HepG2 (cell line): ENCODE data around the gene DLG1. TPM values are rescaled to one million over a fixed set of nuclear protein-coding genes. Genes with fewer than 3 reads are reported as not detected.

Experiments used
- CBFB ChIP-seq: sonication (generic); formaldehyde crosslinking; IDR thresholded peaks from 2 replicates; pipeline ENCODE4 v1.4.0; 2020; ENCODE audit warnings: missing genetic modification reagents
- GABPA ChIP-seq, 2 experiments: IDR thresholded peaks; 2 replicates each; pipeline ENCODE4 v1.6.1; 2011 to 2016; ENCODE audit warnings: low read depth in 2 of 2, low read length in 1 of 2, missing biosample characterization in 1 of 2, missing genetic modification characterization in 1 of 2
- HBP1 ChIP-seq: IDR thresholded peaks from 2 replicates; pipeline ENCODE4 v1.6.1; 2016; ENCODE audit warnings: low read depth, control low read depth
- LBX2 ChIP-seq: sonication (generic); formaldehyde crosslinking; IDR thresholded peaks from 2 replicates; pipeline ENCODE4 v1.5.0; 2020; ENCODE audit warnings: missing genetic modification reagents, mild to moderate bottlenecking, borderline replicate concordance
- SCMH1 ChIP-seq: sonication (generic); formaldehyde crosslinking; IDR thresholded peaks from 2 replicates; pipeline ENCODE4 v1.9.0; 2021; ENCODE audit warnings: missing genetic modification reagents, mild to moderate bottlenecking, borderline replicate concordance
- ZBTB4 ChIP-seq: sonication (generic); formaldehyde crosslinking; IDR thresholded peaks from 2 replicates; pipeline ENCODE4 v1.4.0; 2020; ENCODE audit warnings: missing genetic modification reagents, mild to moderate bottlenecking, borderline replicate concordance
- ZNF407 ChIP-seq: sonication (generic); formaldehyde crosslinking; IDR thresholded peaks from one replicate; pipeline ENCODE4 v1.5.1; 2020; ENCODE audit warnings: mild to moderate bottlenecking, missing genetic modification reagents; ENCODE audit errors: not compliant biosample characterization
- polyA plus RNA-seq, 8 experiments: library from polyadenylated mRNA; depleted of rRNA in 3 of 8; stranded (reverse) in 7 of 8; unstranded in 1 of 8; fragments of >200 nt; fragmentation: Illumina TruSeq in 4 of 8; extraction: Trizol in 4 of 8; gene quantifications; 2 replicates each; pipeline versions ENCODE4 v1.2.1 to v1.2.3, GENCODE V29; 2011 to 2016; ENCODE audit warnings: low read depth in 4 of 8, missing spikeins in 1 of 8, mixed read lengths in 1 of 8; ENCODE audit not compliant: insufficient read depth in 1 of 8
- total RNA-seq, 5 experiments: library from RNA; depleted of rRNA; stranded (reverse); fragments of >200 nt; fragmentation: Illumina TruSeq; extraction: Trizol; gene quantifications; 2 replicates each; pipeline ENCODE4 v1.2.3, GENCODE V29; 2016; ENCODE audit warnings: low read depth in 1 of 5
- TF ChIP-seq, protein P1 (sequence below): sonication (generic); formaldehyde crosslinking; IDR thresholded peaks from 2 replicates; pipeline ENCODE4 v1.4.0; 2020; ENCODE audit warnings: missing genetic modification reagents
- TF ChIP-seq, protein P2 (sequence below): IDR thresholded peaks from 2 replicates; pipeline ENCODE4 v1.6.1; 2016; ENCODE audit warnings: low read depth, borderline replicate concordance

Gene DLG1
- total and polyA plus RNA-seq, 2 of the 13 experiments (the other 11 are each of a cell fraction or from before 2014, with no cell fraction given) = 30.5 to 104 TPM

GRCh38 chr3:197028728-197029510 lies 269.5 kb downstream of the DLG1 start (continued):
- TF ChIP-seq ZNF407 = no peak
- no peak for TF ChIP-seq CBFB (CRISPR knock-in tag)
- TF ChIP-seq LBX2 (CRISPR knock-in tag) = no peak
- TF ChIP-seq, protein P1, sequence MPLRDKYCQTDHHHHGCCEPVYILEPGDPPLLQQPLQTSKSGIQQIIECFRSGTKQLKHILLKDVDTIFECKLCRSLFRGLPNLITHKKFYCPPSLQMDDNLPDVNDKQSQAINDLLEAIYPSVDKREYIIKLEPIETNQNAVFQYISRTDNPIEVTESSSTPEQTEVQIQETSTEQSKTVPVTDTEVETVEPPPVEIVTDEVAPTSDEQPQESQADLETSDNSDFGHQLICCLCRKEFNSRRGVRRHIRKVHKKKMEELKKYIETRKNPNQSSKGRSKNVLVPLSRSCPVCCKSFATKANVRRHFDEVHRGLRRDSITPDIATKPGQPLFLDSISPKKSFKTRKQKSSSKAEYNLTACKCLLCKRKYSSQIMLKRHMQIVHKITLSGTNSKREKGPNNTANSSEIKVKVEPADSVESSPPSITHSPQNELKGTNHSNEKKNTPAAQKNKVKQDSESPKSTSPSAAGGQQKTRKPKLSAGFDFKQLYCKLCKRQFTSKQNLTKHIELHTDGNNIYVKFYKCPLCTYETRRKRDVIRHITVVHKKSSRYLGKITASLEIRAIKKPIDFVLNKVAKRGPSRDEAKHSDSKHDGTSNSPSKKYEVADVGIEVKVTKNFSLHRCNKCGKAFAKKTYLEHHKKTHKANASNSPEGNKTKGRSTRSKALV (CRISPR knock-in tag) = no peak
- TF ChIP-seq ZBTB4 (CRISPR knock-in tag) = no peak
- TF ChIP-seq, protein P2, sequence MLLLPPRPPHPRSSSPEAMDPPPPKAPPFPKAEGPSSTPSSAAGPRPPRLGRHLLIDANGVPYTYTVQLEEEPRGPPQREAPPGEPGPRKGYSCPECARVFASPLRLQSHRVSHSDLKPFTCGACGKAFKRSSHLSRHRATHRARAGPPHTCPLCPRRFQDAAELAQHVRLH (CRISPR knock-in tag) = no peak
- TF ChIP-seq HBP1 (CRISPR knock-in tag) = no peak
- no peak for TF ChIP-seq GABPA (IDR thresholded peaks at IDR 0.05; ENCODE audit: low read depth, low read length)
- TF ChIP-seq GABPA (CRISPR knock-in tag; IDR thresholded peaks at IDR 0.05; ENCODE audit: low read depth) = no peak
- TF ChIP-seq SCMH1 (CRISPR knock-in tag) = no peak
